ENCODE results near the gene HADH.

Gene HADH

GRCh38 chr4:108052558-108053120, 63.0 kb downstream of the HADH start:
- Histone ChIP-seq H3K9me3 (ENCODE audit: control insufficient read depth in 5 of 5, low read length in 5 of 5) (no peaks in the 10 kb centered on the region), H3K4me1 (ENCODE audit: control insufficient read depth in 5 of 5, insufficient read depth in 5 of 5, low read length in 5 of 5) (no peaks in the 10 kb centered on the region), H3K36me3 (ENCODE audit: control insufficient read depth in 5 of 5, insufficient read depth in 5 of 5, low read length in 5 of 5) (no peaks in the 10 kb centered on the region), H3K27me3 (ENCODE audit: control insufficient read depth in 5 of 5, insufficient read depth in 4 of 5, low read length in 5 of 5) (peaks cover 0 to 3% (median 0%) of the 10 kb centered on the region in 5 donors), H3K4me3 (ENCODE audit: low read depth in 1 of 5, low read length in 5 of 5) (no peak overlapping the region), H3K9ac (ENCODE audit: low read length in 5 of 5) (no peak overlapping the region), H3K27ac (ENCODE audit: low read depth, low read length) (no peak overlapping the region)

DNA sequence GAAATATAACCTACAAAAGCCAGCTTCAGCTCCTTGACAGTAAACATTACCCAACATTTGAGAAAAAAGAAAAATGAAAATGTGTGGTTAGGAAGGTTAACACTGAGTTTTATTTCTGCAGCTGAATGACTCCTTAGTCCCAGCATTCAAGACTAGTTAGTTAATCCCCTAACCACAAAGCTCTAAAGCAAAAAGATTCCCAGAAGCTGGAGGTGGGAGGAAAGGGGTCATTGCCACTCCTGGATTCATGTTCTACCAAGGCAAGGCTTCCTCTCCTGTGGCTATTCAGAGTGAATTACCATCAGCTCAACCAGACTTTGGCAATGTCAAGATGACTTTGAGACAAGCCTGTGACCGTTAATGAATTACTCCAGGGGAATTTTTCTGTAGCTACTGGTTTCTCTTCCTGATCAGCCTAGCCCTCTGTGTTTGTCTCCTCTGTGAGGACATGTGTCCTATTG, 63.6 kb downstream of the HADH start:
- Histone ChIP-seq H3K4me1 (ENCODE audit: control insufficient read depth in 5 of 5, insufficient read depth in 5 of 5, low read length in 5 of 5) (no peaks in the 10 kb centered on the region), H3K36me3 (ENCODE audit: control insufficient read depth in 5 of 5, insufficient read depth in 5 of 5, low read length in 5 of 5) (no peaks in the 10 kb centered on the region), H3K27ac (ENCODE audit: low read depth, low read length) (no peak overlapping the region), H3K9me3 (ENCODE audit: control insufficient read depth in 5 of 5, low read length in 5 of 5) (no peaks in the 10 kb centered on the region), H3K9ac (ENCODE audit: low read length in 5 of 5) (no peak overlapping the region), H3K27me3 (ENCODE audit: control insufficient read depth in 5 of 5, insufficient read depth in 4 of 5, low read length in 5 of 5) (peaks cover 0 to 3% (median 0%) of the 10 kb centered on the region in 5 donors), H3K4me3 (ENCODE audit: low read depth in 1 of 5, low read length in 5 of 5) (no peak overlapping the region)

- peaks cover 0 to 3% (median 0%) of the 10 kb centered on the region in 5 donors for H3K27me3 ChIP-seq (ENCODE audit: control insufficient read depth in 5 of 5, insufficient read depth in 4 of 5, low read length in 5 of 5)
- H3K9ac ChIP-seq (ENCODE audit: low read length in 5 of 5), result no peak overlapping the region
- H3K4me1 ChIP-seq (ENCODE audit: control insufficient read depth in 5 of 5, insufficient read depth in 5 of 5, low read length in 5 of 5), result no peaks in the 10 kb centered on the region
- no peaks in the 10 kb centered on the region for H3K36me3 ChIP-seq (ENCODE audit: control insufficient read depth in 5 of 5, insufficient read depth in 5 of 5, low read length in 5 of 5)
- no peak overlapping the region for H3K4me3 ChIP-seq (ENCODE audit: low read depth in 1 of 5, low read length in 5 of 5)
- no peak overlapping the region for H3K27ac ChIP-seq (ENCODE audit: low read depth, low read length)
- no peaks in the 10 kb centered on the region for H3K9me3 ChIP-seq (ENCODE audit: control insufficient read depth in 5 of 5, low read length in 5 of 5)
These were observed 64.4 kb downstream of the HADH start for GRCh38 chr4:108054025-108054638.

- Histone ChIP-seq H3K9ac (ENCODE audit: low read length in 5 of 5) (no peak overlapping the region), H3K4me1 (ENCODE audit: control insufficient read depth in 5 of 5, insufficient read depth in 5 of 5, low read length in 5 of 5) (no peaks in the 10 kb centered on the region), H3K36me3 (ENCODE audit: control insufficient read depth in 5 of 5, insufficient read depth in 5 of 5, low read length in 5 of 5) (no peaks in the 10 kb centered on the region), H3K27ac (ENCODE audit: low read depth, low read length) (no peak overlapping the region), H3K9me3 (ENCODE audit: control insufficient read depth in 5 of 5, low read length in 5 of 5) (no peaks in the 10 kb centered on the region), H3K4me3 (ENCODE audit: low read depth in 1 of 5, low read length in 5 of 5) (no peak overlapping the region), H3K27me3 (ENCODE audit: control insufficient read depth in 5 of 5, insufficient read depth in 4 of 5, low read length in 5 of 5) (peaks cover 0 to 6% (median 0%) of the 10 kb centered on the region in 5 donors)
These were observed 66.1 kb downstream of the HADH start for GRCh38 chr4:108055787-108056186.

DNA sequence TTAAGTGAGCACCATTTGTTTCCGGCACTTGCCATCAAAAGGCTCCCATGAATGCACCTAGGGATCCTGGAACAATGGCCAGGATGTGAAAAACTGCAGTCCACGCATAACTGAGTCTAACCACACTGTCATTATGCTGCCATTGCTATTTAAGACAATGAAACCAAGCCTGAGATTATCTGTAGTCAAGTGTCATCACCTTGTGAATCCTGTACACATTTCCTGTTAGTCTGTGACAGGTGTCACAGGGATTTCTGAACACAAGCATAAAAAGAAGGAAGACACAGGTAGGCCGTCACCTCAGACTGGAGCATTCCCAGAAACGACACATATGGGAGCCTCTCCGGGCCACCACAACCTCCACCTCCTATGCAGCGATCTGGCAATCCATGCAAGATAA, 66.7 kb downstream of the HADH start:
- H3K4me1 ChIP-seq (ENCODE audit: control insufficient read depth in 5 of 5, insufficient read depth in 5 of 5, low read length in 5 of 5), result no peaks in the 10 kb centered on the region
- H3K36me3 ChIP-seq (ENCODE audit: control insufficient read depth in 5 of 5, insufficient read depth in 5 of 5, low read length in 5 of 5), result no peaks in the 10 kb centered on the region
- H3K27me3 ChIP-seq (ENCODE audit: control insufficient read depth in 5 of 5, insufficient read depth in 4 of 5, low read length in 5 of 5), result peaks cover 0 to 6% (median 0%) of the 10 kb centered on the region in 5 donors
- no peak overlapping the region for H3K4me3 ChIP-seq (ENCODE audit: low read depth in 1 of 5, low read length in 5 of 5)
- H3K9me3 ChIP-seq (ENCODE audit: control insufficient read depth in 5 of 5, low read length in 5 of 5), result no peaks in the 10 kb centered on the region
- no peak overlapping the region for H3K27ac ChIP-seq (ENCODE audit: low read depth, low read length)
- no peak overlapping the region for H3K9ac ChIP-seq (ENCODE audit: low read length in 5 of 5)

GRCh38 chr4:108058685-108059440, 69.2 kb downstream of the HADH start:
- Histone ChIP-seq H3K27ac (ENCODE audit: low read depth, low read length) (no peak overlapping the region), H3K4me1 (ENCODE audit: control insufficient read depth in 5 of 5, insufficient read depth in 5 of 5, low read length in 5 of 5) (no peaks in the 10 kb centered on the region), H3K27me3 (ENCODE audit: control insufficient read depth in 5 of 5, insufficient read depth in 4 of 5, low read length in 5 of 5) (peaks cover 0 to 12% (median 3%) of the 10 kb centered on the region in 5 donors), H3K9me3 (ENCODE audit: control insufficient read depth in 5 of 5, low read length in 5 of 5) (no peaks in the 10 kb centered on the region), H3K36me3 (ENCODE audit: control insufficient read depth in 5 of 5, insufficient read depth in 5 of 5, low read length in 5 of 5) (no peaks in the 10 kb centered on the region), H3K4me3 (ENCODE audit: low read depth in 1 of 5, low read length in 5 of 5) (no peak overlapping the region), H3K9ac (ENCODE audit: low read length in 5 of 5) (no peak overlapping the region)

- Histone ChIP-seq H3K4me3 (ENCODE audit: low read depth in 1 of 5, low read length in 5 of 5) (no peak overlapping the region), H3K9me3 (ENCODE audit: control insufficient read depth in 5 of 5, low read length in 5 of 5) (no peaks in the 10 kb centered on the region), H3K27me3 (ENCODE audit: control insufficient read depth in 5 of 5, insufficient read depth in 4 of 5, low read length in 5 of 5) (peaks cover 0 to 12% (median 3%) of the 10 kb centered on the region in 5 donors), H3K27ac (ENCODE audit: low read depth, low read length) (no peak overlapping the region), H3K9ac (ENCODE audit: low read length in 5 of 5) (no peak overlapping the region), H3K36me3 (ENCODE audit: control insufficient read depth in 5 of 5, insufficient read depth in 5 of 5, low read length in 5 of 5) (no peaks in the 10 kb centered on the region), H3K4me1 (ENCODE audit: control insufficient read depth in 5 of 5, insufficient read depth in 5 of 5, low read length in 5 of 5) (no peaks in the 10 kb centered on the region)
These were observed 70.5 kb downstream of the HADH start for GRCh38 chr4:108060164-108060563.

DNA sequence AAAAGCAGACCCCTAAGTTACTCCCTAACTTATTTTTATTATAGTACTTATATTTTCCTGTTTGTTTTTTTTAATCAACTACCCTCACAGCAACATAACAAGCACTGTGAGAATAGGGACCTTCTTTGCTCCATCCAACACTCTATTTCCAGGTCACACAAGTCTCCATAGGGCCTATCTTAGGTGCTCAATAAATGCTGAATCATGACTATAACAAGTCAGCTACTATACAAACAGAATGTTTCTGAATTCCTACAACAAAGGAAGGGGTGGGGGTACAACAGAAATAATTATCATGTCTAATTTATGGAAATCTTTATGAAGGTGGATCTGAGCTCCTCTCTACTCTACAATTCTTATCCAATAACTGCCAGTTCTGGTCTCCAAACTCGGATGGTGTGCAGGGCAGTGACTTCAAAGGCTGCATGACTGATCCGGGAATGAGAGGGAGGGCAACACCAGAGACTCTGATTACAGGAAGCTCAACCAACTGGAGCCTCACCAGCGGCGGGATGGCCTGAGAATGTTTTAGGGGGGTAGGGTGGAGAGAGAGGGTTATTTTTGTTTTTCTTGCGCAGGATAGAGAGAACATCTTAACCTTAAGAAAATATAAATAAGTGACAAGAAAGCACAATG, 71.1 kb downstream of the HADH start:
- Histone ChIP-seq H3K4me3 (ENCODE audit: low read depth in 1 of 5, low read length in 5 of 5) (no peak overlapping the region), H3K36me3 (ENCODE audit: control insufficient read depth in 5 of 5, insufficient read depth in 5 of 5, low read length in 5 of 5) (no peaks in the 10 kb centered on the region), H3K9me3 (ENCODE audit: control insufficient read depth in 5 of 5, low read length in 5 of 5) (no peaks in the 10 kb centered on the region), H3K9ac (ENCODE audit: low read length in 5 of 5) (no peak overlapping the region), H3K27me3 (ENCODE audit: control insufficient read depth in 5 of 5, insufficient read depth in 4 of 5, low read length in 5 of 5) (peaks cover 0 to 12% (median 3%) of the 10 kb centered on the region in 5 donors), H3K27ac (ENCODE audit: low read depth, low read length) (no peak overlapping the region), H3K4me1 (ENCODE audit: control insufficient read depth in 5 of 5, insufficient read depth in 5 of 5, low read length in 5 of 5) (no peaks in the 10 kb centered on the region)

GRCh38 chr4:108068442-108068841, 78.8 kb downstream of the HADH start:
- H3K27ac ChIP-seq (ENCODE audit: low read depth, low read length), result no peak overlapping the region
- H3K27me3 ChIP-seq (ENCODE audit: control insufficient read depth in 5 of 5, insufficient read depth in 4 of 5, low read length in 5 of 5), result peaks cover 0 to 4% (median 3%) of the 10 kb centered on the region in 5 donors
- H3K9me3 ChIP-seq (ENCODE audit: control insufficient read depth in 5 of 5, low read length in 5 of 5), result no peaks in the 10 kb centered on the region
- no peak overlapping the region for H3K4me3 ChIP-seq (ENCODE audit: low read depth in 1 of 5, low read length in 5 of 5)
- no peak overlapping the region for H3K9ac ChIP-seq (ENCODE audit: low read length in 5 of 5)
- no peaks in the 10 kb centered on the region for H3K36me3 ChIP-seq (ENCODE audit: control insufficient read depth in 5 of 5, insufficient read depth in 5 of 5, low read length in 5 of 5)
- H3K4me1 ChIP-seq (ENCODE audit: control insufficient read depth in 5 of 5, insufficient read depth in 5 of 5, low read length in 5 of 5), result no peaks in the 10 kb centered on the region

- H3K4me3 ChIP-seq (ENCODE audit: low read depth in 1 of 5, low read length in 5 of 5), result no peak overlapping the region
- peaks cover 0 to 4% (median 0%) of the 10 kb centered on the region in 5 donors for H3K27me3 ChIP-seq (ENCODE audit: control insufficient read depth in 5 of 5, insufficient read depth in 4 of 5, low read length in 5 of 5)
- no peaks in the 10 kb centered on the region for H3K36me3 ChIP-seq (ENCODE audit: control insufficient read depth in 5 of 5, insufficient read depth in 5 of 5, low read length in 5 of 5)
- H3K9ac ChIP-seq (ENCODE audit: low read length in 5 of 5), result no peak overlapping the region
- no peaks in the 10 kb centered on the region for H3K9me3 ChIP-seq (ENCODE audit: control insufficient read depth in 5 of 5, low read length in 5 of 5)
- no peak overlapping the region for H3K27ac ChIP-seq (ENCODE audit: low read depth, low read length)
- H3K4me1 ChIP-seq (ENCODE audit: control insufficient read depth in 5 of 5, insufficient read depth in 5 of 5, low read length in 5 of 5), result no peaks in the 10 kb centered on the region
These were observed 81.1 kb downstream of the HADH start for GRCh38 chr4:108070775-108071174.
